ENCODE measurements around the gene FADD.

FADD gene

DNA sequence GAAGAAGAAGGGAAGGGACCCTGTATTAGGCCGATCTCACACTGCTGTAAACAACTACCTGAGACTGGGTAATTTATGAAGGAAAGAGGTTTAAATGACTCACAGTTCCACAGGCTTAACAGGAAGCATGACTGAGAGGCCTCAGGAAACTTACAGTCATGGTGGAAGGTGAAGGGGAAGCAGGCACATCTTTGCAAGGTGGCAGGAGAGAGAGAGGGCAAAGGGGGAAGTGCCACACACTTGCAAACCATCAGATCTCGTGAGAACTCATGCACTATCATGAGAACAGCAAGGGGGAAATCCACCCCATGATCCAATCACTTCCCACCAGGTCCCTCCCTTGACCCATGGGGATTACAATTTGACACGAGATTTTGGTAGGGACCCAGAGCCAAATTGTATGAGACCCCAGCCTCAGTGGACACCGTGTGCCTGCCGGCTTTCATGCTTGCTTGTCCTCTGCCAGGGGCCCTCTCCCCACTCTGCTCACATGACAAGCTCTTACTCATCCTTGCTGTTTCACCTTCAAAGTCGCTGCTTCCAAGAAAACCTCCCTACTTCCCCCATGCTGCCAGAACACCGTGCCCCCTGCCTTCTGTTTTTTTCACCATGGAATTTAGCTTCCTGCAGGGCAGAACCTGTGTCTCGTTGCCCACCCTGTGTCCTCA lies 44.1 kb downstream of the FADD start:
- H4K20me1 ChIP-seq (ENCODE audit: low read depth, low read length) = no peaks in the 10 kb centered on the region
- H3K4me3 ChIP-seq (ENCODE audit: insufficient read depth, low read length, poor library complexity, severe bottlenecking) = no peak overlapping the region
- no peaks in the 10 kb centered on the region for H3K36me3 ChIP-seq (ENCODE audit: low read length)
- H3F3A ChIP-seq (ENCODE audit: insufficient read depth) = no peaks in the 10 kb centered on the region
- no peak overlapping the region for H3K27ac ChIP-seq (ENCODE audit: low read depth, low read length)
- no peak for TF ChIP-seq EZH2phosphoT487 (conservative IDR thresholded peaks at IDR 0.05; ENCODE audit: low read length)
- TF ChIP-seq, protein P1, sequence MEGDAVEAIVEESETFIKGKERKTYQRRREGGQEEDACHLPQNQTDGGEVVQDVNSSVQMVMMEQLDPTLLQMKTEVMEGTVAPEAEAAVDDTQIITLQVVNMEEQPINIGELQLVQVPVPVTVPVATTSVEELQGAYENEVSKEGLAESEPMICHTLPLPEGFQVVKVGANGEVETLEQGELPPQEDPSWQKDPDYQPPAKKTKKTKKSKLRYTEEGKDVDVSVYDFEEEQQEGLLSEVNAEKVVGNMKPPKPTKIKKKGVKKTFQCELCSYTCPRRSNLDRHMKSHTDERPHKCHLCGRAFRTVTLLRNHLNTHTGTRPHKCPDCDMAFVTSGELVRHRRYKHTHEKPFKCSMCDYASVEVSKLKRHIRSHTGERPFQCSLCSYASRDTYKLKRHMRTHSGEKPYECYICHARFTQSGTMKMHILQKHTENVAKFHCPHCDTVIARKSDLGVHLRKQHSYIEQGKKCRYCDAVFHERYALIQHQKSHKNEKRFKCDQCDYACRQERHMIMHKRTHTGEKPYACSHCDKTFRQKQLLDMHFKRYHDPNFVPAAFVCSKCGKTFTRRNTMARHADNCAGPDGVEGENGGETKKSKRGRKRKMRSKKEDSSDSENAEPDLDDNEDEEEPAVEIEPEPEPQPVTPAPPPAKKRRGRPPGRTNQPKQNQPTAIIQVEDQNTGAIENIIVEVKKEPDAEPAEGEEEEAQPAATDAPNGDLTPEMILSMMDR (IDR thresholded peaks at IDR 0.05; ENCODE audit: insufficient read depth, low read length, poor library complexity, severe bottlenecking) = no peak
- no peak overlapping the region for H3K4me2 ChIP-seq (ENCODE audit: low read depth, low read length, poor library complexity, severe bottlenecking)
- no peak overlapping the region for H2AFZ ChIP-seq (ENCODE audit: low read depth, low read length, severe bottlenecking)
- no peak overlapping the region for H3K9ac ChIP-seq (ENCODE audit: low read length)
- H3K27me3 ChIP-seq (ENCODE audit: low read length) = no peaks in the 10 kb centered on the region
- H3K9me2 ChIP-seq (replicated peaks; ENCODE audit: insufficient read depth, low read length) = no peaks in the 10 kb centered on the region
- H3K79me2 ChIP-seq (ENCODE audit: insufficient read depth, low read length) = no peaks in the 10 kb centered on the region
- no peaks in the 10 kb centered on the region for H3K9me3 ChIP-seq (ENCODE audit: insufficient read depth, low read length)

GRCh38 chr11:70247710-70248072 lies 44.6 kb downstream of the FADD start:
- Histone ChIP-seq H3K9ac (ENCODE audit: low read length) (no peak overlapping the region), H3F3A (ENCODE audit: insufficient read depth) (no peaks in the 10 kb centered on the region), H3K9me3 (ENCODE audit: insufficient read depth, low read length) (no peaks in the 10 kb centered on the region), H3K4me3 (ENCODE audit: insufficient read depth, low read length, poor library complexity, severe bottlenecking) (no peak overlapping the region), H3K27me3 (ENCODE audit: low read length) (no peaks in the 10 kb centered on the region), H3K9me2 (replicated peaks; ENCODE audit: insufficient read depth, low read length) (no peaks in the 10 kb centered on the region), H2AFZ (ENCODE audit: low read depth, low read length, severe bottlenecking) (no peak overlapping the region), H3K79me2 (ENCODE audit: insufficient read depth, low read length) (no peaks in the 10 kb centered on the region), H4K20me1 (ENCODE audit: low read depth, low read length) (no peaks in the 10 kb centered on the region), H3K36me3 (ENCODE audit: low read length) (no peaks in the 10 kb centered on the region), H3K4me2 (ENCODE audit: low read depth, low read length, poor library complexity, severe bottlenecking) (no peak overlapping the region), H3K27ac (ENCODE audit: low read depth, low read length) (no peak overlapping the region)
- TF ChIP-seq, protein P1 (IDR thresholded peaks at IDR 0.05; ENCODE audit: insufficient read depth, low read length, poor library complexity, severe bottlenecking) = no peak
- no peak for TF ChIP-seq EZH2phosphoT487 (conservative IDR thresholded peaks at IDR 0.05; ENCODE audit: low read length)

GRCh38 chr11:70250876-70251658 lies 48.0 kb downstream of the FADD start:
- no peaks in the 10 kb centered on the region for H4K20me1 ChIP-seq (ENCODE audit: low read depth, low read length)
- H3K9me3 ChIP-seq (ENCODE audit: insufficient read depth, low read length) = no peaks in the 10 kb centered on the region
- no peaks in the 10 kb centered on the region for H3K27me3 ChIP-seq (ENCODE audit: low read length)
- no peak overlapping the region for H3K4me2 ChIP-seq (ENCODE audit: low read depth, low read length, poor library complexity, severe bottlenecking)
- H3K4me3 ChIP-seq (ENCODE audit: insufficient read depth, low read length, poor library complexity, severe bottlenecking) = no peak overlapping the region
- H3F3A ChIP-seq (ENCODE audit: insufficient read depth) = no peaks in the 10 kb centered on the region
- no peak overlapping the region for H3K27ac ChIP-seq (ENCODE audit: low read depth, low read length)
- TF ChIP-seq EZH2phosphoT487 (conservative IDR thresholded peaks at IDR 0.05; ENCODE audit: low read length) = no peak
- TF ChIP-seq, protein P1 (IDR thresholded peaks at IDR 0.05; ENCODE audit: insufficient read depth, low read length, poor library complexity, severe bottlenecking) = no peak
- H3K9ac ChIP-seq (ENCODE audit: low read length) = no peak overlapping the region
- H3K9me2 ChIP-seq (replicated peaks; ENCODE audit: insufficient read depth, low read length) = no peaks in the 10 kb centered on the region
- H2AFZ ChIP-seq (ENCODE audit: low read depth, low read length, severe bottlenecking) = no peak overlapping the region
- no peaks in the 10 kb centered on the region for H3K79me2 ChIP-seq (ENCODE audit: insufficient read depth, low read length)
- no peaks in the 10 kb centered on the region for H3K36me3 ChIP-seq (ENCODE audit: low read length)
